Chondrocyte (in vitro differentiated cells): ENCODE data around the gene FLCN. TPM values are rescaled to one million over a fixed set of nuclear protein-coding genes. Genes with fewer than 3 reads are reported as not detected.

Source experiments
- DNase-seq: peaks from one replicate; pipeline ENCODE4 v3.0.0; 2021; ENCODE audit warnings: mixed read lengths, low spot score
- H3K27ac Mint-ChIP-seq: one replicate; pipeline ENCODE4 v1.8.0; 2021; ENCODE audit warnings: mild to moderate bottlenecking, moderate library complexity, mixed read lengths; ENCODE audit not compliant: unreplicated experiment
- H3K27me3 Mint-ChIP-seq: 2 replicates; pipeline ENCODE4 v1.8.0; 2021; ENCODE audit warnings: low read depth, mixed read lengths
- H3K36me3 Mint-ChIP-seq: 2 replicates; pipeline ENCODE4 v1.8.0; 2021; ENCODE audit warnings: low read depth, mixed read lengths
- H3K4me1 Mint-ChIP-seq: 2 replicates; pipeline ENCODE4 v1.8.0; 2021; ENCODE audit warnings: low read depth, mild to moderate bottlenecking, mixed read lengths
- H3K4me3 Mint-ChIP-seq: one replicate; pipeline ENCODE4 v1.8.0; 2021; ENCODE audit warnings: mild to moderate bottlenecking, moderate library complexity, mixed read lengths; ENCODE audit not compliant: unreplicated experiment
- H3K9me3 Mint-ChIP-seq: 2 replicates; pipeline ENCODE4 v1.8.0; 2021; ENCODE audit warnings: low read depth, mixed read lengths
- total RNA-seq: library from RNA; stranded (reverse); gene quantifications from 3 replicates; pipeline ENCODE4 v1.2.1, GENCODE V29; 2021
- TF ChIP-seq, protein P1 (sequence below): fragments of 200-600 bp; sonication (generic); IDR thresholded peaks from 2 replicates; pipeline ENCODE4 v1.5.0; 2021; ENCODE audit warnings: antibody characterized with exemption, mild to moderate bottlenecking, moderate library complexity

Gene FLCN
- total RNA-seq, 1 donor from 2014 or later: 73.1 TPM

DNA sequence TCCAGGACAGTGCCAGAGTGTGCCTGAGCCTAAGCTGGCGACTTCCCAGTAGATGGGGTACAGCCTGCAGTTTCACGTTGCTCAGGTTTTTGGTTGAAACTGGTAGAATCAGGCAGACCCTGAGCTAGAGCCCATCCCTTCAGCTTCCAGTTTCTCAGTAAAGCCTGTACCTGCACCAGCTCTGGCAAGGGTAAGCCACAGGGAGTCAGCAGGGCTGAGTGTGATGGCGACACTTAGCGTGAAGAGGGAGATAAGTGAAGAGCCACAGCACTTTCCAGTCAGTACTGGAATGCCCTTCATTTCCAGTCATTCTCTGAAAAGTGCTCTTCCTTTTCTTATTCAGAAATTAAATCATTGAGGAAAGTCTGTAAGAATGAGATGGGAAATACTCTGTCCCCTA, 53.2 kb downstream of the FLCN start:
- Mint-ChIP-seq H3K9me3 (no peaks in the 10 kb centered on the region), H3K27ac (no peak overlapping the region), H3K4me3 (no peak overlapping the region), H3K36me3 (peaks cover 39% of the 10 kb centered on the region), H3K4me1 (peaks cover 57% of the 10 kb centered on the region), H3K27me3 (no peaks in the 10 kb centered on the region)
- TF ChIP-seq, protein P1, sequence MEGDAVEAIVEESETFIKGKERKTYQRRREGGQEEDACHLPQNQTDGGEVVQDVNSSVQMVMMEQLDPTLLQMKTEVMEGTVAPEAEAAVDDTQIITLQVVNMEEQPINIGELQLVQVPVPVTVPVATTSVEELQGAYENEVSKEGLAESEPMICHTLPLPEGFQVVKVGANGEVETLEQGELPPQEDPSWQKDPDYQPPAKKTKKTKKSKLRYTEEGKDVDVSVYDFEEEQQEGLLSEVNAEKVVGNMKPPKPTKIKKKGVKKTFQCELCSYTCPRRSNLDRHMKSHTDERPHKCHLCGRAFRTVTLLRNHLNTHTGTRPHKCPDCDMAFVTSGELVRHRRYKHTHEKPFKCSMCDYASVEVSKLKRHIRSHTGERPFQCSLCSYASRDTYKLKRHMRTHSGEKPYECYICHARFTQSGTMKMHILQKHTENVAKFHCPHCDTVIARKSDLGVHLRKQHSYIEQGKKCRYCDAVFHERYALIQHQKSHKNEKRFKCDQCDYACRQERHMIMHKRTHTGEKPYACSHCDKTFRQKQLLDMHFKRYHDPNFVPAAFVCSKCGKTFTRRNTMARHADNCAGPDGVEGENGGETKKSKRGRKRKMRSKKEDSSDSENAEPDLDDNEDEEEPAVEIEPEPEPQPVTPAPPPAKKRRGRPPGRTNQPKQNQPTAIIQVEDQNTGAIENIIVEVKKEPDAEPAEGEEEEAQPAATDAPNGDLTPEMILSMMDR: no peak
- no peak for DNase-seq

DNA sequence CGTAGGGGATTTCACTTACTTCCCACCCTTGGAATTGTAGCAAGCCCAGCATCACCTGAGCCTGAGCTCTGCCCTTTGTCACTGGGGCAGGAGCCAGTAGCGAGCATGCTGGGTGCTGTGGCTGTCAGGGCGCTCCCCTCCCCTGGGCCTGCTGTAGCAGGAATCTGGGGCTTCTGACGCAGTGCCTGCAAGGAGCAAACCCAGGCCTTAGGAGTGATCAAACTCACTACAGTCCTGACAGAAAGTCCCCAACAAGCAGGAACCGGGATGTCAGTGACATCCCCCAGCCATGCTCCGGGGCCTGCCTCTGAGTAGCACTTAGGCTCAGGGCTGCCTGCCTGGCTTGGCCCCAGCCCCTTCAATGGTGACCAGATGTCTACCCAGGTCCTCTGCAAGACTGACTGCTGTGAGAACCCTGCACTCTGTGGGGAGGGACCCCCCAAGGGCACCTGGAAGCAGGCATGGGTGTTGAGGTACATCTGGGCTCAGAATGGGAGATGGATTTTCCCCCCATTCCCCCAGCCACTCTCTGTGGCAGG, 54.3 kb downstream of the FLCN start:
- Mint-ChIP-seq H3K27me3 (no peaks in the 10 kb centered on the region), H3K4me1 (peaks cover 48% of the 10 kb centered on the region), H3K4me3 (no peak overlapping the region), H3K27ac (no peak overlapping the region), H3K9me3 (no peaks in the 10 kb centered on the region), H3K36me3 (peaks cover 41% of the 10 kb centered on the region)
- TF ChIP-seq, protein P1: no peak
- DNase-seq: no peak

DNA sequence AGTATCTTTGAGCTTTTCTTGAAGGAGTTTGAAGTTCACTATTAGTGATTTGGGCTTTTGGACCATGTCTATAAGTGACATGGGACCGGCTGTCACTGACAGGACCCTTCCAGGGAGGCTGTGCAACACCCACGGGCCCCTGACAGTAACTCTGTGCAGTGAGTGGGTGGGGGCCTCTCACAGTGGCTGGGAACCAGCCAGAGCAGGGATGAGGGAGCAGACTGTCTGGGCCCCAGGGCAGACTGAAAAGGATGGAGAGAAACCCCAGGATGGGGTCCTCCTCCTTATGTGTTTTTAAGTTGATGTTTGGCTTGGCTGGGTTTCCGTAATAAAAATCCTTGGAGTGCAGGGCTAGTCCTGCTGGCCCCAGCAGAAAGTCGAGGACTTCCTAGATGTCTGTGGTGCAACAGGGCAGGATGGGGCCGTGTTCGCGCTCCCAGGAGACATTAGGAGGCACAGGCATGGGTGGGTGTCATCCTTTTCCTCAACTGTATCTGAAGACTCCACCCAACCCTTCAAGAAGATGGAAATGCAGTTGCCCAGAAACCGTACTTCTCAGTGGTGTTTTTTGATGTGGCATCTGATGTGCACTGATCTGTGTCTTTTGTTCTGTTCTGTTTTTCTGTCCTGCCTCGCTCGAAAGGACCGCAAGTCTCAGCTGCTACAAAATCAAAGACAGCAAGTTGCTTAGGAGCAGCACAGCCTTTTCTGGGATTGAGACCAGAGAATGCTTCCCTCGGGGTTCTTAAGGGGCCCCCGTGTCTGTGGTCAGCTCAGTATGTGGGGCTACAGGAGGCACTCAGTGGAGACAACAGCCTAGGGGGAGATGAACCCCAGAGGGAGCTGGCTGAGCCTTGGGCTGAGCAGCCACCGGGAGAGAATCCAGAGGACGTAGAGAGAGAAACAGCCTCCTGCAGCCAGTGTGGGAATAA, 55.0 kb downstream of the FLCN start:
- Mint-ChIP-seq H3K4me3 (no peak overlapping the region), H3K4me1 (peaks cover 40% of the 10 kb centered on the region), H3K36me3 (peaks cover 47% of the 10 kb centered on the region), H3K27me3 (no peaks in the 10 kb centered on the region), H3K27ac (peak overlapping the region; percentile 71), H3K9me3 (no peaks in the 10 kb centered on the region)
- TF ChIP-seq, protein P1: no peak
- DNase-seq: no peak

DNA sequence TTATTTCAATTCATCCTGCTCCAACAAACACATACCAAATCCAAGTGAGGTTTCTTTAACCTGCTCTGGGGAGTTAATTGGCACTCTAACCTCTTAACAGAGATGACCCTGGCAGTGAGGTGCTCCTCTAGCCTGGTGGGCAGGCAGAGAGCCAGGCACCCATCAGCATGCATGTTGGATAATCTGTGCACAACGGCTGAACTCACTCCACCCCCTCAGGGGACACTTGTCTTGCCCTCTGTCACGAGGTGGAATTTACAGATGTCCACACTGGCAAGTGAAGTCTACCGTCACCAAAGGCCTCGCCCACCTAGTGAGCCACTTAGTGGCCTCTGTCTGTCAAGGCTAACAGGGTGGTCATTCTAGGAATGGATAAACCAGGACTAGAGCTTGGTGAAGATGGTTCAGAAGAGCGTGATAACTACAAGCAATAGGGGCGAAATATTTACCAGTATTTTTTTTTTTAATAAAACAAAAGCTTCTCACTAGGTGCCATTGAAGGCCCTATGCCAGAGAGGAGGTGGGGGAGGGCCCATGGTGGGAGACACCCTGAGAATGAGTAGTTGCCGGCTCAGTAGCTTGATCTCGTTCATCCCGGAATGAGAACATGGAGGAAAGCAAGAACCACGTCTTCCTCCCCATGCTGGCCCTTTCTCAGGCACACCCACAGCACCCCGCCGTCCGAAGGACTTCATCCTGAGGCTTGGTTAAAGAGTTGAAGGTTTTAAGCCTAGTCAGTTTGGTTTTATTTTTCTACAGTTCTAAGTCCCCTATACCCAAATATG, 56.0 kb downstream of the FLCN start:
- H3K27ac Mint-ChIP-seq: peak overlapping the region; percentile 38
- TF ChIP-seq, protein P1: no peak
- no peak overlapping the region for H3K4me3 Mint-ChIP-seq
- no peaks in the 10 kb centered on the region for H3K9me3 Mint-ChIP-seq
- H3K27me3 Mint-ChIP-seq: no peaks in the 10 kb centered on the region
- no peak for DNase-seq
- peaks cover 54% of the 10 kb centered on the region for H3K36me3 Mint-ChIP-seq
- peaks cover 30% of the 10 kb centered on the region for H3K4me1 Mint-ChIP-seq

DNA sequence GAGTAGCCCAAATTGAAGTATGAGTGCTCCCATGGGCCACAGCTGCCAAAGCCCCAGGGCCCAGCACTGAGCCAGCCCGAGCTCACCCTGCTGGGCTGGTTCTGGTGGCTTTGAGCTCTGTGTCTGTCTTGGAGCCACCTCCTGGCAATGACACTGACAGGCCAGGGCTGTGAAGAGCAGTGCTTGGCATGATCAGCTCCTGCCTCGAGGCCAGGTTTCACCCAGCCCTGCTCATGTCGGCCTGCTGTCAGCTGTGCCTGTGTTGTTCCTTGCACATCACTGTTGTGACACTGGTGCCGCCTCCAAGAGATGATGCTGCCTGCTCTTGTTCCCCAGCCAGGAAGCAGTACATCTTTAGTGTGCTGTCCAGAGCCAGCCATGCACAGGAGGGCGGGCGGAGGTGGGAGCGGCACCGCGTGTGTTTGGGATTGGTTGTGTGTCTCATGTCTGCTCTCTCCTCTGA, 56.8 kb downstream of the FLCN start:
- TF ChIP-seq, protein P1: no peak
- Mint-ChIP-seq H3K4me3 (no peak overlapping the region), H3K27ac (peak overlapping the region; percentile 38), H3K36me3 (peaks cover 49% of the 10 kb centered on the region), H3K9me3 (no peaks in the 10 kb centered on the region), H3K27me3 (no peaks in the 10 kb centered on the region), H3K4me1 (peaks cover 25% of the 10 kb centered on the region)
- no peak for DNase-seq
